Mucosa of descending colon (tissue), 3 donors: ENCODE results near the gene TGFBRAP1. TPM values are rescaled to one million over a fixed set of nuclear protein-coding genes. Genes with fewer than 3 reads are reported as not detected.

ENCODE experiments used
- ATAC-seq: fragments of 200-7000 bp; cut with Tn5 transposase; one replicate; pipeline ENCODE4 v1.9.1; 2020; ENCODE audit warnings: mild to moderate bottlenecking, moderate library complexity
- DNase-seq, 3 donors: peaks; one replicate each; pipeline ENCODE4 v3.0.0-alpha.2; 2020
- H3K36me3 ChIP-seq: fragments of 200-600 bp; one replicate; pipeline ENCODE4 v1.8.0; 2021; ENCODE audit warnings: low read depth, mild to moderate bottlenecking
- H3K4me1 ChIP-seq: fragments of 200-600 bp; one replicate; pipeline ENCODE4 v1.8.0; 2021; ENCODE audit warnings: low read depth, mild to moderate bottlenecking
- H3K4me3 ChIP-seq: fragments of 200-600 bp; one replicate; pipeline ENCODE4 v1.8.0; 2021; ENCODE audit warnings: mild to moderate bottlenecking
- H3K9me3 ChIP-seq: fragments of 200-600 bp; one replicate; pipeline ENCODE4 v1.8.0; 2021; ENCODE audit warnings: mild to moderate bottlenecking
- intact Hi-C, 2 donors: fragments of 100-400 bp; cut with DNase I in 1 of 2; cut with micrococcal nuclease in 1 of 2; formaldehyde crosslinking; loops; one replicate each; pipeline versions ENCODE4 v1.11.0 to v1.11.1; 2022; cut with DNase I, micrococcal nuclease
- total RNA-seq, 3 donors: library from RNA; stranded (reverse); fragmentation: NEBNext Ultra II Directional in 2 of 3; extraction: Animal tissue kit (Norgen Biotek cat#: 25700) in 2 of 3; gene quantifications; one replicate each; pipeline versions ENCODE4 v1.2.1 to v1.2.4, GENCODE V29; 2021 to 2023
- TF ChIP-seq, protein P1 (sequence below): fragments of 200-600 bp; IDR thresholded peaks from one replicate; pipeline ENCODE4 v1.8.0; 2022; ENCODE audit warnings: antibody characterized with exemption, mild to moderate bottlenecking
- donor health status: DM: no; HTN: no; CAD: no; lungs with moderate emphysema.
- donor health status: DM: no; HTN: no; CAD: no.
- donor health status: DM: no; HTN: yes; CAD: no.

Gene TGFBRAP1
- total RNA-seq, 3 donors from 2014 or later = 16.9 to 24.3 (median 20.9) TPM

DNA sequence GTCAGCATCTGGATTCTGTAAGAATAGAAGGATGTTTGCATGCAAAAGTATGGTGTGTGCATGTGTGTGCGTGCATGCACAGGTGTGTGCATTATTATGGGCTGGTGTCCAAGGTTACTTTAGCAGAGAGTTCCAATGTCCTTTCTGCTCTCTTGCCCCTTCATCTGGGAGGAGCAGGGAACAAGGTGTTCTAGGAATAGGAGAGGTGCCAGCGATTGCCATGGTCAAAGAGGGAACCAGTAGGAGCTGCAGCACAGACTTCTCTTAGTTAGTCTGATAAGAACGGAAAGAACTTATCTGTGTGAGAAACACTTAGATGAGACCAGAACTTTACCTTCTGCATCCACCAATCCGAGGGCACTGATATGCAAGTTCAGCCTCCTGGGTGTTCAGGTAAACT, 79.6 kb downstream of the TGFBRAP1 start:
- intact Hi-C loops = no loop called here
- TF ChIP-seq, protein P1, sequence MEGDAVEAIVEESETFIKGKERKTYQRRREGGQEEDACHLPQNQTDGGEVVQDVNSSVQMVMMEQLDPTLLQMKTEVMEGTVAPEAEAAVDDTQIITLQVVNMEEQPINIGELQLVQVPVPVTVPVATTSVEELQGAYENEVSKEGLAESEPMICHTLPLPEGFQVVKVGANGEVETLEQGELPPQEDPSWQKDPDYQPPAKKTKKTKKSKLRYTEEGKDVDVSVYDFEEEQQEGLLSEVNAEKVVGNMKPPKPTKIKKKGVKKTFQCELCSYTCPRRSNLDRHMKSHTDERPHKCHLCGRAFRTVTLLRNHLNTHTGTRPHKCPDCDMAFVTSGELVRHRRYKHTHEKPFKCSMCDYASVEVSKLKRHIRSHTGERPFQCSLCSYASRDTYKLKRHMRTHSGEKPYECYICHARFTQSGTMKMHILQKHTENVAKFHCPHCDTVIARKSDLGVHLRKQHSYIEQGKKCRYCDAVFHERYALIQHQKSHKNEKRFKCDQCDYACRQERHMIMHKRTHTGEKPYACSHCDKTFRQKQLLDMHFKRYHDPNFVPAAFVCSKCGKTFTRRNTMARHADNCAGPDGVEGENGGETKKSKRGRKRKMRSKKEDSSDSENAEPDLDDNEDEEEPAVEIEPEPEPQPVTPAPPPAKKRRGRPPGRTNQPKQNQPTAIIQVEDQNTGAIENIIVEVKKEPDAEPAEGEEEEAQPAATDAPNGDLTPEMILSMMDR = no peak

DNA sequence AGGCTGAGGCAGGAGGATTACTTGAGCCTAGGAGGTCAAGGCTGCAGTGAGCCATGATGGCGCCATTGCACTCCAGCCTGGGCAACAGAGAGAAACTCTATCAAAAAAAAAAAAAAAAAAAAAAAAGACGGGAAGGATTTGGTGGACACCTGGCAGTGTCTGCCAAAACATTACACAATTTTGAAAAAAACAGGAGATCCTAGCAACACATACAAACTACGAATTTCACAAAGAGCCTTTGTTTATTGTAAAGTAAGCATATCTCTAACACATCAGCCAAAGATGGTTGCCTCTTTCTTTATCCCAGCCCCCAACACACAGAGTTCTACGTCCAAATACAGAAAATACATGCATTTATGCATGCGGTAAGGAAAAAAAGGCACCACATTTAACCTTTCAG, 80.4 kb downstream of the TGFBRAP1 start:
- Histone ChIP-seq H3K9me3 (no peaks in the 10 kb centered on the region), H3K4me3 (no peak overlapping the region), H3K4me1 (no peaks in the 10 kb centered on the region), H3K36me3 (no peaks in the 10 kb centered on the region)
- no peak for ATAC-seq
- no peak for DNase-seq
- TF ChIP-seq, protein P1 = no peak
- intact Hi-C loops = no loop called here

More for the DNA sequence above, 79.6 kb downstream of the TGFBRAP1 start:
- ATAC-seq = no peak
- H3K4me1 ChIP-seq = no peaks in the 10 kb centered on the region
- no peaks in the 10 kb centered on the region for H3K9me3 ChIP-seq
- no peak overlapping the region for H3K4me3 ChIP-seq
- H3K36me3 ChIP-seq = no peaks in the 10 kb centered on the region
- no peak for DNase-seq

DNA sequence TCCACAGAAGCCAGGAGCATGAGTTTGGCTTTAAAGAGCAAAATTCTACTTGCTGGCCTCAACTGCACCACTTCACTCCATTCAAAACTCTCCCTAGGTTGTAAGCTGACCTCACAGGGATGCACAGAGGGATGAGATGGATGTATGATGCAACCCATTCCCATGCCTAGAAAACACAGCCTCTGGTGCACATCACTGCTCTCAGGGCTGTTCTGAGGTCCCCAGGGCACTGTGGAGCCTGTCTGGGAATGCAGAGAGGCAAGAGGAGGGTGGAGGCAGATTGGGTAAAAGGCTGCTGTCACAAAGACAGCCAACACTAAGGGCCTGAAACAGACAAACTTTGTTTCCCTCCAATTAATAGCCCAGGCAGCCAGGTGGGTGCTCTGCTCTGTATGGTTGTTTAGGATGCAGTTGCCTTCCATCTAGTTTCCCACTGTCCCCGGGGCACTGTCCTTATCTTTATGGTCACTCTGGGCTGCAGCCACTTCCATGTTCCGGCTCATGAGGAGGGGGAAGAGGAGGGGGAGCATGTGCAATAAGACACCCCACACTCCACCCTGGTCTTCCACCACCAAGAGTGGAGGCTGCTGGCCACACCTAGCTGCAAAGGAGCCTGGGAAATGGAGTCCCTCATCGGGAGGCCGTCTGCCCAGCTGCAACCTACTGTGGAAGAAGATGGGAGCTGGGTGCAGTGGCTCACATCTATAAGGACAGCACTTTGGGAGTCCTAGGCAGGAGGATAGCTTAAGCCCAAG, 81.0 kb downstream of the TGFBRAP1 start:
- Histone ChIP-seq H3K9me3 (no peaks in the 10 kb centered on the region), H3K36me3 (no peaks in the 10 kb centered on the region), H3K4me1 (no peaks in the 10 kb centered on the region), H3K4me3 (no peak overlapping the region)
- TF ChIP-seq, protein P1 = no peak
- no peak for ATAC-seq
- intact Hi-C loops = no loop called here
- no peak for DNase-seq

DNA sequence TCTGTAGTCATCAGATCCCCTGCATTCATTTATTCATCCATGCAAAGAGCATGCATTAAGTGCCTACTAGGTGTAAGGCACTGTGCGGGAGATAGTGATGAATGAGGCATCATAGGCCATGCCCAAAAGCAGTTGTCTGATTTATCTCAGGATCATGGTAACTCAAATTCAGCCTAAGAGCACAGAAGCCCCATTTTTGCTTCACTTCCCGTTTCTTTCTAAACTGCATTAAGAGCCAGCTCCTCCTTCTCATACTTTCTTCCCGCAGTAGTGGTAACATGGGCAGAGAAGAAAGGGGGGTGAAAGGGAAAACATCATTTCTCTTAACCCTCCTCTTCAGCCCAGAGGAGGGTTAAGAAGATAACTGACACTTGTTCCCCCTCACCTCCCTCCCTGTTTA, 85.1 kb downstream of the TGFBRAP1 start:
- no peaks in the 10 kb centered on the region for H3K36me3 ChIP-seq
- H3K9me3 ChIP-seq = no peaks in the 10 kb centered on the region
- no peak overlapping the region for H3K4me3 ChIP-seq
- DNase-seq = no peak
- no peak for ATAC-seq
- no peaks in the 10 kb centered on the region for H3K4me1 ChIP-seq
- intact Hi-C loops = no loop called here
- TF ChIP-seq, protein P1 = no peak

DNA sequence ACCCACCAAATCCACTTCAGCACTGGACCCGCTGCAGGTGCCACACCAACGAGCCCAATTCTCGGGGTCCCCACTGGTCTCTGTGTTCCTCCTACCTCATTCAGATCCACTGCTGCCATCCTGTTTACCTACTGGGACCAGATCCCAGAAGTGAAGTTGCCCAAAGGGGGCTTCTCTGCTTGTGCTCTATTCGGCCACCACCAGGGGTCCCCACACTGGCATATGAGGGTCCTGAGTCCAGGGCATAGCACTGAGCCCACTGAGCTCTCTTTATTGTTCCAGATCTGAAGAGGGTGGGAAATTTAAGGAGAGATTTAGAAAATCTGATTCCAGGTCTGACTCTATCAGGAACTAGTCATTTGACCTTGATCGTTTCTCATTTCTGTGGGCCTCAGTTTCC, 85.6 kb downstream of the TGFBRAP1 start:
- TF ChIP-seq, protein P1 = no peak
- no peak for DNase-seq
- Histone ChIP-seq H3K4me3 (no peak overlapping the region), H3K36me3 (no peaks in the 10 kb centered on the region), H3K4me1 (no peaks in the 10 kb centered on the region), H3K9me3 (no peaks in the 10 kb centered on the region)
- ATAC-seq = no peak
- intact Hi-C loops = no loop called here
